H1 (cell line): ENCODE results near the gene MLKL. TPM values are rescaled to one million over a fixed set of nuclear protein-coding genes. Genes with fewer than 3 reads are reported as not detected.

Experiments used
- CHD7 ChIP-seq: fragments of 300-600 bp; sonication (generic); IDR thresholded peaks from 2 replicates; pipeline ENCODE4 v1.7.1; 2012; ENCODE audit warnings: low read length, moderate library complexity, mild to moderate bottlenecking, inconsistent platforms; ENCODE audit not compliant: insufficient replicate concordance
- polyA plus RNA-seq, 7 experiments: library from polyadenylated mRNA; depleted of rRNA in 3 of 7; stranded (reverse) in 5 of 7; unstranded in 2 of 7; fragments of >200 nt in 5 of 7; fragments of 200-250 nt in 2 of 7; gene quantifications; 1 replicate in 5 of 7; 2 replicates in 1 of 7; 4 replicates in 1 of 7; pipeline versions ENCODE4 v1.2.1 to v1.2.3, GENCODE V29; 2011 to 2013; ENCODE audit warnings: missing spikeins in 2 of 7, mixed read lengths in 2 of 7
- total RNA-seq: library from RNA; stranded (reverse); fragmentation: NEBNext Ultra II Directional; extraction: Animal tissue kit (Norgen Biotek cat#: 25700); gene quantifications from 2 replicates; pipeline ENCODE4 v1.2.1, GENCODE V29; 2021

MLKL gene
- total and polyA plus RNA-seq, 2 of the 8 experiments (the other 6 are each of a cell fraction or from before 2014, with no cell fraction given) = 1.6 to 2.1 TPM

GRCh38 chr16:74740795-74741304 lies 40.2 kb upstream of the MLKL start (continued):
- no peak for TF ChIP-seq CHD7
- TF ChIP-seq, all 59 proteins: peak for 0
